ENCODE data around the gene SNX1. TPM values are rescaled to one million over a fixed set of nuclear protein-coding genes. Genes with fewer than 3 reads are reported as not detected.

Gene SNX1
- total and polyA plus RNA-seq, 10 of the 15 experiments (the other 5 are each of a cell fraction or from before 2014, with no cell fraction given) = 17.8 to 115 (median 96.3) TPM

DNA sequence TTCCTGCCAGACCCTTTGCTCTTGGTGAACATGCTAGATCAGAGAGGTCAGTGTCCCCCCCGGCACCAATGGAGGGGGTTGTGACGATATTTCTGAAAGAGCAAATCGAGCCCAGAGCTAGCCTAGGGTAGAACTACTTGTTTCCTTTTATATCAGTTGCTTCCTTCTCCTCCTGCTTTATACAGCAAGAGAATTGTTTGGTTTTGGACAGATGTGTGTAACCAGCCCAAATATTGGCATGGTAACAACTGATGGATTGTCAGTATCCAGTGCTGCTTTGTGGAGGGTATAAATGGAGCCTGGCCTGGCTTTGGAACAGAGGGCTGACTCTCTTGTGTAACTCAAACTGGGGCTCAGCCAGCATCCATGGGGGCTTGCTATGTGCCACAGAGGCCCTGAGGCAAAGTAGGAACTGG is 27.2 kb downstream of the SNX1 start (continued):
- TF ChIP-seq, protein P1, sequence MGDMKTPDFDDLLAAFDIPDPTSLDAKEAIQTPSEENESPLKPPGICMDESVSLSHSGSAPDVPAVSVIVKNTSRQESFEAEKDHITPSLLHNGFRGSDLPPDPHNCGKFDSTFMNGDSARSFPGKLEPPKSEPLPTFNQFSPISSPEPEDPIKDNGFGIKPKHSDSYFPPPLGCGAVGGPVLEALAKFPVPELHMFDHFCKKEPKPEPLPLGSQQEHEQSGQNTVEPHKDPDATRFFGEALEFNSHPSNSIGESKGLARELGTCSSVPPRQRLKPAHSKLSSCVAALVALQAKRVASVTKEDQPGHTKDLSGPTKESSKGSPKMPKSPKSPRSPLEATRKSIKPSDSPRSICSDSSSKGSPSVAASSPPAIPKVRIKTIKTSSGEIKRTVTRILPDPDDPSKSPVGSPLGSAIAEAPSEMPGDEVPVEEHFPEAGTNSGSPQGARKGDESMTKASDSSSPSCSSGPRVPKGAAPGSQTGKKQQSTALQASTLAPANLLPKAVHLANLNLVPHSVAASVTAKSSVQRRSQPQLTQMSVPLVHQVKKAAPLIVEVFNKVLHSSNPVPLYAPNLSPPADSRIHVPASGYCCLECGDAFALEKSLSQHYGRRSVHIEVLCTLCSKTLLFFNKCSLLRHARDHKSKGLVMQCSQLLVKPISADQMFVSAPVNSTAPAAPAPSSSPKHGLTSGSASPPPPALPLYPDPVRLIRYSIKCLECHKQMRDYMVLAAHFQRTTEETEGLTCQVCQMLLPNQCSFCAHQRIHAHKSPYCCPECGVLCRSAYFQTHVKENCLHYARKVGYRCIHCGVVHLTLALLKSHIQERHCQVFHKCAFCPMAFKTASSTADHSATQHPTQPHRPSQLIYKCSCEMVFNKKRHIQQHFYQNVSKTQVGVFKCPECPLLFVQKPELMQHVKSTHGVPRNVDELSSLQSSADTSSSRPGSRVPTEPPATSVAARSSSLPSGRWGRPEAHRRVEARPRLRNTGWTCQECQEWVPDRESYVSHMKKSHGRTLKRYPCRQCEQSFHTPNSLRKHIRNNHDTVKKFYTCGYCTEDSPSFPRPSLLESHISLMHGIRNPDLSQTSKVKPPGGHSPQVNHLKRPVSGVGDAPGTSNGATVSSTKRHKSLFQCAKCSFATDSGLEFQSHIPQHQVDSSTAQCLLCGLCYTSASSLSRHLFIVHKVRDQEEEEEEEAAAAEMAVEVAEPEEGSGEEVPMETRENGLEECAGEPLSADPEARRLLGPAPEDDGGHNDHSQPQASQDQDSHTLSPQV (IDR thresholded peaks at IDR 0.05) = no peak
- TF ChIP-seq CEBPB (IDR thresholded peaks at IDR 0.05; ENCODE audit: borderline replicate concordance in 1 of 2, low read depth in 2 of 2, low read length in 2 of 2) = no peak

DNA sequence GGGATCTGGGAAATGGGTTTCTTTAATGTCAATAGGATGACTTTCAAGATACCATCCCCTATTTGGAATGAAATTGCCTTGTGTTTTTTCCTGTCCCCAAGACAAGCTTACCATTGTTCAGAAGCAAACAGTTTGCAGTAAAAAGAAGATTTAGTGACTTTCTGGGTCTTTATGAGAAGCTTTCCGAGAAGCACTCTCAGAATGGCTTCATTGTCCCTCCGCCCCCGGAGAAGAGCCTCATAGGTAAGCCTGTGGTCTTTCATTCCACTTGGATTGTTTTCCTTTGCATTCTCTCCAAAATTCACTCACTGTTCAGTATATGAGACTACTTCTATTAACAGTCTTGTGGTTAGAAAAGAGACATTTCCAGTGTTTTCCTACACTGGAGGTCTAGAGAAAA is 30.2 kb downstream of the SNX1 start:
- in situ Hi-C loops (cut with MboI) = no loop called here

More for the DNA sequence above, 30.2 kb downstream of the SNX1 start:
- Histone ChIP-seq H3K79me2 (ENCODE audit: control insufficient read depth, insufficient read depth, low read length) (no peaks in the 10 kb centered on the region), H3K9ac (ENCODE audit: control insufficient read depth, insufficient read depth, low read length) (no peak overlapping the region), H4K20me1 (ENCODE audit: control insufficient read depth, insufficient read depth) (no peaks in the 10 kb centered on the region), H3K27ac (ENCODE audit: control insufficient read depth, insufficient read depth) (no peak overlapping the region), H3K4me3 (no peak overlapping the region), H2AFZ (ENCODE audit: control insufficient read depth, low read depth, low read length) (no peak overlapping the region), H3K4me1 (ENCODE audit: control insufficient read depth, insufficient read depth, low read length) (no peaks in the 10 kb centered on the region), H3K9me3 (replicated peaks; ENCODE audit: control insufficient read depth, insufficient read depth, low read length) (no peaks in the 10 kb centered on the region; the same call in 2 of the 3 replicates), H3K27me3 (replicated peaks in 1 of 2; ENCODE audit: control insufficient read depth in 2 of 2, insufficient read depth in 2 of 2, low read length in 1 of 2) (no peaks in the 10 kb centered on the region), H3K36me3 (ENCODE audit: control insufficient read depth in 2 of 2, insufficient read depth in 2 of 2, low read length in 1 of 2) (peaks cover 18 to 48% of the 10 kb centered on the region in 2 experiments), H3K4me2 (ENCODE audit: control insufficient read depth, insufficient read depth) (no peak overlapping the region)
- POLR2A ChIA-PET = interaction anchor here (0.7 kb wide), 1 partner anchor 621 kb away, joined by 8 read pairs; no protein-coding TSS in a partner anchor
- DNase-seq (ENCODE audit: low read depth, low spot score) (no peak), ATAC-seq (no peak), FAIRE-seq (no peak)
- intact Hi-C loops (cut with micrococcal nuclease; ENCODE audit: unreplicated experiment) = no loop called here
- SMC1A ChIA-PET (ENCODE audit: uncharacterized antibody, unreplicated experiment) = interaction anchor here (1.4 kb wide), 1 partner anchor 14 kb away, joined by 4 read pairs; no protein-coding TSS in a partner anchor
- RAD21 ChIA-PET (ENCODE audit: unreplicated experiment) = no interaction called here
- no TSS peak for BruUV-seq (replicated peaks)
- TF ChIP-seq ASH2L (IDR thresholded peaks at IDR 0.05; ENCODE audit: borderline replicate concordance, low read depth) (no peak), HDAC2 (IDR thresholded peaks at IDR 0.05) (no peak), ETV6 (conservative IDR thresholded peaks at IDR 0.05 in 1 of 2, IDR thresholded peaks at IDR 0.05 in 1 of 2; ENCODE audit: borderline replicate concordance in 1 of 2, low read depth in 1 of 2) (no peak)
- TF ChIP-seq, protein P2, sequence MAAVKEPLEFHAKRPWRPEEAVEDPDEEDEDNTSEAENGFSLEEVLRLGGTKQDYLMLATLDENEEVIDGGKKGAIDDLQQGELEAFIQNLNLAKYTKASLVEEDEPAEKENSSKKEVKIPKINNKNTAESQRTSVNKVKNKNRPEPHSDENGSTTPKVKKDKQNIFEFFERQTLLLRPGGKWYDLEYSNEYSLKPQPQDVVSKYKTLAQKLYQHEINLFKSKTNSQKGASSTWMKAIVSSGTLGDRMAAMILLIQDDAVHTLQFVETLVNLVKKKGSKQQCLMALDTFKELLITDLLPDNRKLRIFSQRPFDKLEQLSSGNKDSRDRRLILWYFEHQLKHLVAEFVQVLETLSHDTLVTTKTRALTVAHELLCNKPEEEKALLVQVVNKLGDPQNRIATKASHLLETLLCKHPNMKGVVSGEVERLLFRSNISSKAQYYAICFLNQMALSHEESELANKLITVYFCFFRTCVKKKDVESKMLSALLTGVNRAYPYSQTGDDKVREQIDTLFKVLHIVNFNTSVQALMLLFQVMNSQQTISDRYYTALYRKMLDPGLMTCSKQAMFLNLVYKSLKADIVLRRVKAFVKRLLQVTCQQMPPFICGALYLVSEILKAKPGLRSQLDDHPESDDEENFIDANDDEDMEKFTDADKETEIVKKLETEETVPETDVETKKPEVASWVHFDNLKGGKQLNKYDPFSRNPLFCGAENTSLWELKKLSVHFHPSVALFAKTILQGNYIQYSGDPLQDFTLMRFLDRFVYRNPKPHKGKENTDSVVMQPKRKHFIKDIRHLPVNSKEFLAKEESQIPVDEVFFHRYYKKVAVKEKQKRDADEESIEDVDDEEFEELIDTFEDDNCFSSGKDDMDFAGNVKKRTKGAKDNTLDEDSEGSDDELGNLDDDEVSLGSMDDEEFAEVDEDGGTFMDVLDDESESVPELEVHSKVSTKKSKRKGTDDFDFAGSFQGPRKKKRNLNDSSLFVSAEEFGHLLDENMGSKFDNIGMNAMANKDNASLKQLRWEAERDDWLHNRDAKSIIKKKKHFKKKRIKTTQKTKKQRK (IDR thresholded peaks at IDR 0.05; ENCODE audit: low read depth, low read length) = no peak
- TF ChIP-seq, protein P3, sequence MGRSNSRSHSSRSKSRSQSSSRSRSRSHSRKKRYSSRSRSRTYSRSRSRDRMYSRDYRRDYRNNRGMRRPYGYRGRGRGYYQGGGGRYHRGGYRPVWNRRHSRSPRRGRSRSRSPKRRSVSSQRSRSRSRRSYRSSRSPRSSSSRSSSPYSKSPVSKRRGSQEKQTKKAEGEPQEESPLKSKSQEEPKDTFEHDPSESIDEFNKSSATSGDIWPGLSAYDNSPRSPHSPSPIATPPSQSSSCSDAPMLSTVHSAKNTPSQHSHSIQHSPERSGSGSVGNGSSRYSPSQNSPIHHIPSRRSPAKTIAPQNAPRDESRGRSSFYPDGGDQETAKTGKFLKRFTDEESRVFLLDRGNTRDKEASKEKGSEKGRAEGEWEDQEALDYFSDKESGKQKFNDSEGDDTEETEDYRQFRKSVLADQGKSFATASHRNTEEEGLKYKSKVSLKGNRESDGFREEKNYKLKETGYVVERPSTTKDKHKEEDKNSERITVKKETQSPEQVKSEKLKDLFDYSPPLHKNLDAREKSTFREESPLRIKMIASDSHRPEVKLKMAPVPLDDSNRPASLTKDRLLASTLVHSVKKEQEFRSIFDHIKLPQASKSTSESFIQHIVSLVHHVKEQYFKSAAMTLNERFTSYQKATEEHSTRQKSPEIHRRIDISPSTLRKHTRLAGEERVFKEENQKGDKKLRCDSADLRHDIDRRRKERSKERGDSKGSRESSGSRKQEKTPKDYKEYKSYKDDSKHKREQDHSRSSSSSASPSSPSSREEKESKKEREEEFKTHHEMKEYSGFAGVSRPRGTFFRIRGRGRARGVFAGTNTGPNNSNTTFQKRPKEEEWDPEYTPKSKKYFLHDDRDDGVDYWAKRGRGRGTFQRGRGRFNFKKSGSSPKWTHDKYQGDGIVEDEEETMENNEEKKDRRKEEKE (IDR thresholded peaks at IDR 0.05) = no peak
- TF ChIP-seq, protein P4, sequence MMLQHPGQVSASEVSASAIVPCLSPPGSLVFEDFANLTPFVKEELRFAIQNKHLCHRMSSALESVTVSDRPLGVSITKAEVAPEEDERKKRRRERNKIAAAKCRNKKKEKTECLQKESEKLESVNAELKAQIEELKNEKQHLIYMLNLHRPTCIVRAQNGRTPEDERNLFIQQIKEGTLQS (IDR thresholded peaks at IDR 0.05; ENCODE audit: borderline replicate concordance, extremely low read depth, low read depth, low read length) = no peak
- CTCF ChIA-PET = interaction anchor here (0.6 to 2.0 kb wide), 4 partner anchors 15 to 419 kb away, joined by 3 to 13 read pairs (median 4); no protein-coding TSS in a partner anchor
- 64% methylated on average over 3 of the region's 3 CpGs for WGBS (ENCODE audit: insufficient coverage, insufficient replicate concordance, low lambda C conversion rate, missing lambda C conversion rate)

Data from GM12878 (cell line).